ENCODE measurements around the gene PDGFB.

Gene PDGFB

DNA sequence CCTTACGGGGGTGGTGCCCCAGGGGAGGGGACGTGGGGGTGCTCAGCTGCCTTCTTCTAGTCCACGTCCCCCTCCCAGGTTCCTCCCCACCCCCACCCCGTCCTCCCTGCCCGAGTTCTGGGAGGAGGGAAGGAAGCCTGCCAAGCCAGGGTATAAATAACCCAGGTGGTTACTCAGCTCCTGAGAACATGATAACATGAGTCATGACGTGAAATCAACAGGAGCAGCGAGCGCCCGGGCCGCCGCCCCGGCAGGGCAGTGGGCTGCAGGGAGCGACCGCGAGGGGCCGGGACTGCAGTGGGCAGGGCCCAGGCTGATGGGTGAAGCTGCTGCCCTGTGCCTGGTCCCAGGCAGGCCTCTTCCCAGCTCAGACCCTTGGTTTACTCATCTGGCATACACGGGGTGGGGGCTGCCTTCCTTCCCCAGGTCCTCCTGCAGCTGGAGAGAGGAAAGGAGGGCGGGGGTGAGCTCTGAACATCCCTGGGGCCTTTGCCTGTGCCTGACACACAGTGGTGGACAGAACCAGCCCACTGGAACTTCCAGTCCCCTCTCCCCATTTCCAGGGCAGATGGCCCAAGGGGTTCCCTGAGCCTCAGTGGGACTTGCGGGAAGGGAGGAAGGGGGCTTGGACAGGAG is 8.8 kb upstream of the PDGFB start:
- no peak for DNase-seq

- DNase-seq, result no peak
Measured at GRCh38 chr22:39252461-39253434, 8.0 kb upstream of the PDGFB start.

GRCh38 chr22:39251762-39252460 is 7.1 kb upstream of the PDGFB start:
- DNase-seq, result no peak

- no peak for DNase-seq
Measured at GRCh38 chr22:39250838-39251237, 6.1 kb upstream of the PDGFB start.

- no peak for DNase-seq
Measured at GRCh38 chr22:39250131-39250530, 5.3 kb upstream of the PDGFB start.

GRCh38 chr22:39249086-39249704 is 4.4 kb upstream of the PDGFB start:
- DNase-seq, result no peak

- DNase-seq, result no peak
Measured at GRCh38 chr22:39248254-39248653, 3.5 kb upstream of the PDGFB start.

DNA sequence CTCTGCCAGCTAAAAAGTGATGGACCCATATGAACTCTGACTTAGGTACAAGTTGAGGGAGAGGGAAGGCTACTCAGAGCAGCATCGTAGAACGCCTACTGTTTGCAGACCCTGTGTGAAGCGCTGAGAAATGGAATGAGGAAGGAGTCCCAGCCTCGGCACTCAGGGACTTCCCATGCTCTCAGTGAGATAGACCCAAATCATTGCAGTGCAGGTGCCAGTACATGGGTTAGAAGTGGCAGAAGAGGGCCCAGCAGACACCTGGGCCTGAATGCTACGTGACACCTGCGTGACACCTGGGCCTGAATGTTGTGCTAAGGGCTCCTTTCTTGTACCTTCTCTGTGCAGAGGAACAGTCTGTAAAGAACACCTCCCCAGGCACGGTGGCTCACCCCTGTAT is 2.6 kb upstream of the PDGFB start:
- no peak for DNase-seq

DNA sequence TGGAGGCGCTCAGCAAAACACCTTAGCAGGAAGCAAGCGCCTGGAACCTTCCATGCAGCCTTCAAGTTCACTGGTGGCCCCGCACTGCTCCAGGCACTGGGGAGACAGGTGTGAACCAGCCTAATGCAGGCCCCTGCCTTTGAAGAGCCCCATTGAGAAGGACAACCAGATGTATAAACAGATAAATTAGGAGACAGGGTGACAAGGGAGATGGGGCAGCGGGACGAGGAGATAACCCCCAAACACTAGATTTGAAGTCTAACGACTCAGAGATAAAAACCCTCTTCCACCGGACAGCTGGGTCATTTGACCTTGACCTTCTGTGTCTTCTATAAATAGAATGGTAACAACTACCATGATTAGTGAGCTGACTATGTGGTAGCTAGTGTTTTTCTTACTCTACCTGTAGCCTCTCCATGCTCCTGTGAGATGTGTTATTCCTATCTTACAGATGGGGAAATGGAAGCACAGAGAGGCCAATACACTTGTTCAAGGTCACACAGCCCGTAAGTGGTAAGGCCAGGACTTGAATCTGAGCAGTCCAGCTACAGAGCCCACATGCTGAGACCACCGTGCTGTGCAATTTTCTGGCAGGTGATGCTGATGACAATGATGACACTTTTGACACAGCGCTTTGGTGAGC is 2.0 kb upstream of the PDGFB start:
- no peak for DNase-seq

GRCh38 chr22:39246217-39246616 is 1.4 kb upstream of the PDGFB start:
- DNase-seq, result no peak

DNA sequence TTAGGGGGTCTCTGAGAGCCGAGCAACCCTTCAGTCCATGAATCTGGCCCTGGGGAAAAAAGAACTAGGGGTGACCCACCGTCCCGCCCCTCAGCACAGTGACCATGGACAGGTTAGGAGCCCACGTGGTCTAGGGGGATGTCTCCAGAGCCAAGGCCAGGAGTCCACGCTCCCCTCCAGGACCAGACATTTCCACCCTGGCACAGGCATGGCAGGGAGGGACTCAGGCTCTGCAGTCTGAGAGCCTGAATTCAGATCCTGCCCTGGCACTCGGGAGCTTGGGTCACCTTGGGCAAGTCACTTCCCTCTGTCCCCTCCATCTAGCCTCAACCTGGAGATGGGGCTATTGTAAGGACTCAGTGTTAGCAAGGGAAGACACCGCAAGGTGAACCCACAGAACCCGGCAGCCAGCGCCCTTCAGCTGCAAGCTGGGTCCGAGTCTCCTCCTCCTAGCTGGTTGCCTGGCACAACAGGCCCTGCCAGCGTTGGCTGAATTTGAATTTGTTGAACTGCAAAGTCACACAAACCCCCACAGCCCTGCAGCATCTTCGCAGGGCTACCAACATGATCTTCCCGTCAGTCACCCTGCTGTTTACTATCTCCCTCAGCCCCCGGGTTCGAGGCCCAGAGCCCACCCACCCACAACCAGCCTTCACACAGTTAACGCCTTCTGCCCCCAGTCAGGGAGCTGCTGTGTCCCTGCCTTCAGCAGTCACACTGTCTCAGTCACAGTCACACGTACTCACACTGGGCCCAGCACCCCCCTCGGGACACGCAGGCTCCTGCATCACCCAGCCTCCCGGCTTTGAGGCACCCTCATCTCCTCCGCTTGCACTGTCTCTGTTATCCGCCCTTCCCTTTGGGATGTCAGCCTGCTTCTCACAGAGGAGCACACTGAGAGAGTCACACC is 603 bp upstream of the PDGFB start:
- DNase-seq, result no peak

- peak in 1 of 2 experiments; percentile 39 for DNase-seq
Measured at GRCh38 chr22:39244136-39244495, 666 bp downstream of the PDGFB start.

GRCh38 chr22:39243439-39244135 is 1.2 kb downstream of the PDGFB start:
- peak in 1 of 2 experiments; percentile 31 for DNase-seq

DNA sequence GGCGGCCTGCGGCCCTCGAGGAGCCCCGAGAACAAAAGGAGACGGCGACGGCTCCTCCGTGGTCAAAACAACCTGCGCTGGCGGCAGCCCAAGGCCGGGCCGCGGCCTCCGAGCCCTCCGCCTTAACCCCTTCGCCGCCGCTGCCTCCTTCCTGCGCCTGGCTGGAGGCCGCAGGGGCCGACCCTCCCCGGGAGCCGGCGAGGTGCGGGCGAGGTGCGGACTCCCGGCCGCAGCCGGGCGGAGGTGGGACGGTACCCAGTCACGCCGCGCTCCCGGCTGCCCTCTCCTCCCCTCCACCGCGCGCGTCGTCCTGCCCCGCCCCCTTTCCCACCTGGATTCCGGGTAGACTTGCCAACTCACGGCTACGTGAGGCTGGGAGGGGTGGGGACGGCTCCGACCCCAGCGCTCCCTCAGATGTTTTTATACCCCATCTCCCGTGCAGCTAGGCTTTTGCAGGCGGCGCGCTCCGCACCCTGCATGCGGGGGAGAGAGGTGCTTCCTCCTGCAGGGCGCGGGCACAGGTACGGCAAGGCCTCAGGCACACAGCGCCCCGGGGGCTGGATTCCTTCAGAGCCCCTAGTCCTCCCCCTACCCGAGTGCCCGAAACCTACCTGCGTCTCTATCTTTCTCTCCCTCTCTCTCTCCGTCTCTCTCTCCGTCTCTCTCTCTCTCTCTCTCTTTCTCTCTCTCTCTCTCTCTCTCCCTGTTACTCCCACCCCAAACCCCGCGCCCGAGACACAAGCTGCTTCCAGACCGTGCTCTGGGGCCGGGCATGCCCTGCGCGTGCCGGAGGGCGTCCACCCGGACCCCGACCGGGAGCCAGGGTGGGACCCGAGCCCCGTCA is 2.0 kb downstream of the PDGFB start:
- DNase-seq, result no peak

GRCh38 chr22:39241794-39242594 is 2.8 kb downstream of the PDGFB start:
- no peak for DNase-seq

DNA sequence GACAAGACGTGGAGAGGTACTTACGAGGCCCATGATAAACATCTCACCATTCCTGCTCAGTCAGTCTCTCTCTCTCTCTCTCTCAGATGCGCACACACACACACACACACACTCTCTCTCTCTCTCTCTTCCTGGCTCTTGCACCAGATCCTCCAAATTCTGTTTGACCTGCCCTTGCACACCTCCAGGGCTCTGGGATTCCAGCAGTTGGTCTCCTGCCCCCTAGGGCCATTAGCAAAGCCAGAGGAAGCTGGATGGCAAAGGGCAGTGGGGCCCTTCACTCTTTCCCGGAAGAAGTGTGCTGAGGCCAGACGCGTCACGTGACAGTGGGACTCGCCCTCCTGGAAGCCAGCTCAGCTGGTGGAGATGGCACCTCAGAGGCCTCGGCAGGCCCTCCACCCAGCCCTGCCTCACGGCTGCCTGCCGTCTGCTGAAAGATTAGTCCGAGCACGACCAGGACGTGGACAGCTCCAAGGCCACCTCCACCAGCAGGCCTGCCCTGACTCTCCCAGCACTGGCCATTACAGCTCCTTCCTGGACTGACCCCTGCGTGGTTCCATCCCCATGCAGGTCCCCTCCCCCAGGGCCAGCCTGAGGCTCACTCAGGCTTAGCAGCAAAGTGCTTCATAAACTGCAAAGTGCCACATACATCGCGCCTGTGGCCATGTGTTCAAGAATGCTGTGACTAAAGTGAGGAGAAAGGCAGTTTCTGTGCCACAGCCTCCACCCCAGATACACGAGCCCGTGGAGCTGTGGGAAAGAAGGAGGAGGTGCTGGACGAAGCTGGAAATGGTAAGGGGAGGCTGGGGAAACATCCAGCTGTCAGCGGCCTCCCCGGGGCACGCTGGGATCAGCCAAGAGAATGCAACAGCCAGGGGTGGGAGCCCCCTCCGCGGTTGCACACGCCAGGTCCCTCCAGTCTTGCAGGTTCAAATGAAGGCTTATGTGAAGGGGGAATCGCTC is 3.7 kb downstream of the PDGFB start:
- no peak for DNase-seq

DNA sequence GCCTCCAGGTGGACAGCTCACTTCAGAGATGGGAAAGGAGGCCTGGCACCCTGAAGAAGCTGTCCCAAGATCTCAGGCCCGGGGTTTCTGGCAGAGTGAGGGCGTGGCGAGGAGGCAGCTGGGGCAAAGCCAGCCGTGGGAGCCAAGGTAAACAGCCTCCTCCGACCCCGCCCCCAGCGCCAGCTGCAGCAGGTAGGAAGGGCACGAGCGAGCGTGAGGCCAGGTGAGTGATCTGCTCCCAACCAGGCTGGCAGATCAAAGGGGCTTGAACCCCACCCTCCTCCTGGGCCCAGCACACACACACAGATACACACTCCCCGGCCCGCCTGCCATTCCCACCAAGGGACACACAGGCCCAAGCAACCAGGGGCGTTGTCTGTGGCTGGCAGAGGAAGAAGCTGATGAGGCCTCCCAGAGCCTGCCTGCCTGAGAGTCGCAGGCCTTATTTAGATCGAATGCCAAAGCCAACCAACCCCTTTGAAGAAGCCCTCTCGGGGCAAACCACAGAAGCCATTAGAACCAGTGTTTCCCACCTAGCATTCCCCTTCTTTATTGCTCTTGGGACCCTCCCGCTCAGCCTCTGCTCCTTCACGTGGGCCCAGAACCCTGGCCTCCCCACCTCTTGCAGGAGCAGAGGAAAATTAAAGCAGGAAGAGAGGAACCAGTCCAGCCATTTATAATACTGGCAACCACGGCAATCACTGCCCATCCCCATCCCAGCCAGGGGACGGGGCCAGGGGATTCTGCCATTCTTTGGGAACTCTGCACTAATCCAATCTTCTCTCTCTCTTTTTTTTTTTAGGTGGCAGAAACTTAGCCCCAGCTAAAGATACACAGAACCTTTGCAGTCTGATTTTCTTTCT is 5.0 kb downstream of the PDGFB start:
- DNase-seq, result no peak

Measured in NCI-H524 (cell line).